HG02623 (cell line): ENCODE measurements around the gene GADD45G.

ENCODE experiments used
- ATAC-seq: cut with Tn5 transposase; IDR thresholded peaks from one replicate; pipeline ENCODE4 v1.9.1; 2021; ENCODE audit warnings: moderate library complexity; ENCODE audit not compliant: unreplicated experiment

GADD45G gene

DNA sequence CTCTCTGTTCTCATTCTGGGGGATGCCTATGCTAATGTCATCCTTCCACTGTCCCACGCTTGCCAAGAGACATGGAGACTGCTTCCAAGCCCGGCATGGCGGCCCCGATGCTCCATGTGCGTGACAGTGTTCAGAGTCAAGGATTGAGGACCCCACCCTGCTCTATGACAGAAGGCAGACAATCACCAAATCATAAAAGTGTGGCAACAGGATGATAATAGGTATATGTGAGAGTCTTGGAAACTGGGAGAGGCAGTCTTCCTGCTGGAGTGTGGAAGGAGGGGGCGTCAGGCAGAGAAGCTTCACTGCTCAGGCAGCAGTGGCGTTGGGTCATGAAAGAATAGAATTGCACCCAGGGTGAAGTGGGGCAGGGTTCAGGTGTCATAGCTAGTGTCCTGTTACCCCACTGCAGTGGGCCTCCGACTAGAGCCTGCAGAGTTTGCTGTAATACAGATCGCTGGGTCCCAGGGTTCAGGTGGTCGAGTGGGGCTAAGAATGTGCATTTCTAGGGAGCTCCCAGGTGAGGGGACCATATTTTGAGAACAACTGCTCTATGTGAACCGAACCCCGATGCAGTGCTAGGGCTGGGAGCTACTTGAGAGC lies 12.5 kb upstream of the GADD45G start:
- no peak for ATAC-seq

DNA sequence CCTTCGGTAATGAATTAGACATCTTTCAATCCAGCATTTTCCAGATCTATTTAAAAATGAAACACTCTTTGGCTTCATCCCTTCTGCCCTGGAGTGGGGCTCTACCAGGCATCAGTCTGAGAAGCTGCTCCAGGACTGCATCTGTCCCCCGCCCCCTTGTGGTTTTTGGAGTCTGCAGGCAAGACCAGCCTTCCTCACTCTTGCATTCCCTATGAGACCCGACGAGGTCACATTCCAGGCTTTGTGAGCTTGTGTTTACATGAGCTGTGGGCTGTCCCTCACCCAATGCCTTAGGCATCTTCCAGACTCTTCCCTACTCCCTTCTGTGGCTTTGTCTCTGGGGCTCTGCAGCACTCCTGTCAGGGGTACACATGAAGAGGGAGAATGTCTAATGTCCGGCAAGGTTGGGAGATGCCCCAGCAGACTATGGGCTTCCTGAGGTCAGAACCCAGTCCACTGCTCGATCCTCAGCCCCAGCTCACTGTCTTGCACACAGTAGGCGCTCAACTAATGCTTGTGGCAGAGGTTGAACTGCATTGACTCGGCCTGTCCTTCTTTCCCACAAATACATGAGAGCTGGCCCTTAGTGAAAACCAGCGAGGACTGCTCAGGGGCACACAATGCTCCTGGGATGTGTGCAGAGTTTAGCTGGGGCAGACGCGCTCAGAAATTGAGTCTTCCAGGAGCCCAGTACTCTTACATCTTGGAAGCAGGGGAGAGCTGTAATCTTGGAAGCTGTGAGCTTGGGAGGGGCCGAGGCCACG lies 11.7 kb upstream of the GADD45G start:
- no peak for ATAC-seq

DNA sequence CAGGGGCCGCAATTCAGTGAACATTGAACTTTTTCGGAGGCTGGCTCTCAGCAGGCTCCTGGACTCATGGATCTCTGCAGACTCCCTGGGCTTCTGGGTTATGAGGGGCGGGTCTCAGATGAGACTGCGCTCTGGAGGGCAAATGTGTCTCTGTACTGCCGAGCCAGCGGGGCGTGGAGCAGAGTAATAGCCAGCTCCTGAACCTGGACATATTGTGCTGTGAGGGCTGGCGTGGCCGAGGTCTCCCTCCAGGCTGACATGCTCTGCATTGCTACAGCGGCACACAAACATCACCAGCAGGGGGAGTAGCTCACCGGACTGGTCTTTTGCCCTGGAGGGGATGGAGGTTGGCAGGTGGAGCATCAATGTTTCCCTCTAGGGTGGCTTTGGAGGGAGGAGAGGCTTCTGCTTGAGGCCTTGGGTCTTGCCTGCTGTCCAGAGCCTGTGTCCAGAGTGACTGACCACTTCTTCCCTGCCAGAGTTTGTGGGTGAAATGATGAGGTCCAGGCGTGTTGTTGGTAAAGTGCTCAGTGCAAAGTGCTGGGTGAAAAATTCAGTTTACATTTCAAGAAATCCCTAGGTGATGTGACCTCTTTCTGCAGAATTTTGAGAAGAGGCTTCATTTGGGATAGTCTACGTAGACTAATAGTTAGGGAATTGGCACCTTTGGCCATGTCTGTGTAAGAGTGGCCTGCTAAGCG lies 10.9 kb upstream of the GADD45G start:
- no peak for ATAC-seq

DNA sequence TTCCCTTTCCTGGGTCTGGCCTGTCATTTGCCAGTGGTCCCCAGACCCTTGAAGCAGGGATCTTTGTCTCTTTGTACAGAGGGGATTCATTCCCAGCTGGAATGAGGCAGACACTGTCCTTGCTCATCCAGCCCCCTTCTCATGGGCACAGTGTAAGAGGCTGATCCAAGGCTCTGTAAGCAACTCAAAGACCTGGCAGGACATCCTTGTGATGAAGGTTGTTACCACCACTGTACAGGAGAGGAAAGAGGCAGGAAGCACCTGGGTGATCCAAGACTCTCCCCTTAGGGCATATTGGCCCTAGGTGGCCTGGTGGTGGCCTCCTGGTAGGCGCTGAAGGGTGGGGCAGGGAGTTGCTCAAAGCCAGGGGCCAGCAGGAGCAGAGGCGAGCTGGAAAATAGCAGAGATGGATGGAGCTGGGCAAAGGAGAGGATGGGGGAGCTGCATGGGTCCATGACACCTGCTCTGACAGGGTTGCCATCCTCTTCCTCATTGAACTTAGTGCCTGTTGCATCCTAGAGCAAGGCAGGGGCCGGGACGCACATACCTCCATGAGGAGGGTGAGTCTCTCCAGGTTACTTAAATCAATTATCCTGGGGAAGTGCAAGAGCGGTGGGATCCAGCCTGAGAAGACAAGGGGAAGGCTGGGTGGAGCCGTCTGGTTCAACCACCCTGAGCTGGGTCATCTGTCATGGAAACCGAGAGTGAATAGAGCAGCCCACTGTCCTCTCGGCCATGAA lies 9.8 kb upstream of the GADD45G start:
- ATAC-seq = no peak

DNA sequence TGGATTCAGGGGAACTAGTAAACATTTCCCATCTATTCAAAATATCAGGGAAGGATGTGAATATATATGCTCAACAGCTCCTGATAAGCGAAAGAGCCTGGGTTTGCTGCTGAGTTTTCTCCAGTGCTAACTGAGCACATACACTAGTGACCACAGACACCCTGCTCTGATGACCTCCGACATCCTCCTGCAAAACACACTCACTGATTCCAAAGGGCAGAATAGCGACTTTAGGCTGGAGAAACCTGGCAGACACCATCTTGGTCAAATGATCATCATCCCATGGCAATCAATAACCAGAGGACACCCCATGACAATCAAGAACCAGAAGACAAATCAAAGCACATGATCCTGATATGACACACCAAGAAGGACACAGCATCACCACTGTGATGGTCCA lies 9.2 kb upstream of the GADD45G start:
- no peak for ATAC-seq

DNA sequence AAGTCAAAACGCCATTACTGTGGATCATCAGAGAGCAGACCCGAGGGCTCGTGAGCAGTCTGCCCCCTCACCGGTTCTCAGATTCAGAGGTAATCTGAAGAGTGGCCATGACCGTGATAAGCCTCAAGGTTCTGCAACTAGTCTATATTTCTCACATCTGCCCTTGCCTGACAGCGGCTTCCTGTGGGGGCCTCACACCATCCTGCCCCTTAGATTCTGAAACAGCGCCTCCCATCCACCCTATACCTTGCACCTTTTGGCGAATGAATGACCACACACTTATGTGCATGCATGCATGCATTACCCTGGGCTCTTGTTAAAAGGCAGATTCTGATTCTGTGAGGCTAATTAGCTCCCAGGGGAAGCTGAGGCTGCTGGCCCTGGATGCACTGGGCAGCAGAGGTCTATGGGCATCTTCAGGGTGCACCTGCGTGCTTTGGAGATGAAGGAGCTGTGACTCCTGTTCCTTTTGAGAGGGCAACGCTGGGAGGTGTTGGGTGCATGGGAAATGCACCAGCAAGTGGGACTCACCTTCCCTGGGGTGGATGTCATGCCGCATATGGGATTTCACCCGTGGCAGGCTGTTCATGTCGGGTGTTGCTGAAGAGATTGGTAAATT lies 7.8 kb upstream of the GADD45G start:
- no peak for ATAC-seq

DNA sequence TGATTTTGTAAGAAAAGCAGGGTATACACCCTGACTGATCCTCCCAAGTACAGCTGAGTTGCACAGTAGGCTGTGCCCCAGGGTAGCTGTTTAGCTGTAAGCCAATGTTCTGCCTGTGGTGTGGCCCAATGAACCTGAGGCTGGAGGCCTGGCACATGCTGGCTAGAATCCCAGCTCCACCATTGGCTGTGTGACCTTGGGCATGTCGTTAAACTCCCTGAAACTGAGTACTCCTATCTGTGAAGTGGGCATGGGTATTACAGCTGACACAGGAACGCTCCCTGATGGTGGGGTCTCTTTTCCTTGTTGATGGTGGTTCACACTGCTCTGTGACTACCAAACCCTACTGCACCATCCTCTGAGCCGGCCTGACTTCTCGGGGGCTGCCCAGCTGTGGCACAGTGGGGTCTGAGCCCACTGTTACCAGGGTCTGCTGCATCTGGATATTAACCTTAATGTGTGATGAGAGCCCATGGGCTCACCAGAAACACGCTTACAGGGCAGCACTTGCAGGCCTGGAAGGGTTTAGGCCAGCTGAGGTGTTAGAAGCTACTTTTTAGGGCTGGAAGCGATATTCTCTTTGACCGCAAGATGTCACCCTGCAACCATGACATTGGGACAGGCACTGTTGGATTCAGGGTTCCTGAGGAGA lies 7.0 kb upstream of the GADD45G start:
- no peak for ATAC-seq

DNA sequence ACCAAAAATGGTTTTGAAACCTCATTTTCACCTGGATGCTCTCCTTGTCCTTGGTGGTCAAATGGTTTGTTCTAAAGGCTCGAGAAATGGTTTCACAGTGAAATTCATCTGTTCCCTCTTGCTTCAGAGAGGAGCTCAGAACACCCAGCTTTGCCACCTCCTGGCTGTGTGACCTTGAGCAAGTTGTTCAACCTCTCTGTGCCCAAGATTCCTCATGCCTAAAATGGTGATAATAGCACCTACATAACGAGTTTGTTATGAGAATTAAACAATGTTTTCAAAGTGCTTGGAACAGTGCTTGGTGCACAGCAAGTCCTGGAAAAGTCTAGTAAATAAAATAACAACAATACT lies 6.5 kb upstream of the GADD45G start:
- no peak for ATAC-seq

DNA sequence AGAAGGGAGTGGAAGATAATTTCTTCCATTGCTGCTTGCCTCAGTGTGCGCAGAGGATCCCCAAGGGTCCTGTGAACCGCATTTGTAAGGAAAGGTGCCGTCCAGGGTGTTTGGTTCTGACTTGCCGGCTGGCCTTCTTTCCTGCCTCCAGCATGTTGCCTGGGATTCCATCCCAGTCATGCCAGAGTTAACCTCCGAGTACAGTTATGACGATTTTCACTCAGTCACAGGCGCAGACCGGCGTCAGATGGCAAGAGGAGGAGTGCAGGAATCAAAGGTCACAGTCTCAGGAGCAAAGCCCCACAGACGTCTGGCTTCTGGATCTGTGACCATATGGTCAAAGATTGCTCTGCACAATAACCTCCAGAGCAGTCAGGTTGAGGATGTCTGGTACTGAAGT lies 5.9 kb upstream of the GADD45G start:
- ATAC-seq = no peak

DNA sequence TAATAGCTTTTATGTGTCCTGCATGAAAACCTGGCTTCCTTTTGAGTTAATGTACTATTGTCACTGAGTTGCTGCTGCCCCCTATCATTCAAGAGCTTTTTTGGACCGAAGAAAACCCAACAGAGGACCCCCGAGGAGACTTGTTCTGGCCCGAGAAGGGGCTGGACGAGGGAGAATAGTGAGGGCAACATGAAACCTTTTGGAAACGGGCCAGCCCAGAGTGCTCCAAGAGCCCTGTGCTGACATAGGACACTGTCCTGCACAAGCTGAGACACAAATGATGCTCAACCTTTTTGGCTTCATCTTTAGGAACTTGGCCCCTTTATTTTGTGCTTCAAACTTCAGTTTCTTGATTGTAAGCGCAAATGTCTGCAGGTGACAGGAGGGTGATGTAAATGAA lies 4.0 kb upstream of the GADD45G start:
- no peak for ATAC-seq

DNA sequence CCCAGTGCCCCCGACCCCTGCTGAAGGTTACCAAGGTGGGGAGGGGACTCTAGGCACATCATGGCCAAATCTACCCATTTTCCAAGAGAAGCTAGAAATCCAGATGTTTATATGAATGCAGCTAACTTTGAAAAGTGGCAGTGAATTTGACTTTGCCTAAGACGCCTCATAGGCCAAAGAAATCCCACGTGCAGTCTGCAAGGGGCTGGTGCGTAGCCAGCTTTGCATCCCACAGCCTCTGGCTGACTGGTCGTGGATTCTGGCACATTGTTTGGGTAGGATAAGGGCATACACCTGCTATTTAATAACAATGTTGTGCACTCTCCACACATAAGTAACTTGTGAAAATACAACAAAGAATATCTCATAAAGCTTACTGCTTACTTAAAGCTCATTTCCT lies 3.5 kb upstream of the GADD45G start:
- no peak for ATAC-seq

DNA sequence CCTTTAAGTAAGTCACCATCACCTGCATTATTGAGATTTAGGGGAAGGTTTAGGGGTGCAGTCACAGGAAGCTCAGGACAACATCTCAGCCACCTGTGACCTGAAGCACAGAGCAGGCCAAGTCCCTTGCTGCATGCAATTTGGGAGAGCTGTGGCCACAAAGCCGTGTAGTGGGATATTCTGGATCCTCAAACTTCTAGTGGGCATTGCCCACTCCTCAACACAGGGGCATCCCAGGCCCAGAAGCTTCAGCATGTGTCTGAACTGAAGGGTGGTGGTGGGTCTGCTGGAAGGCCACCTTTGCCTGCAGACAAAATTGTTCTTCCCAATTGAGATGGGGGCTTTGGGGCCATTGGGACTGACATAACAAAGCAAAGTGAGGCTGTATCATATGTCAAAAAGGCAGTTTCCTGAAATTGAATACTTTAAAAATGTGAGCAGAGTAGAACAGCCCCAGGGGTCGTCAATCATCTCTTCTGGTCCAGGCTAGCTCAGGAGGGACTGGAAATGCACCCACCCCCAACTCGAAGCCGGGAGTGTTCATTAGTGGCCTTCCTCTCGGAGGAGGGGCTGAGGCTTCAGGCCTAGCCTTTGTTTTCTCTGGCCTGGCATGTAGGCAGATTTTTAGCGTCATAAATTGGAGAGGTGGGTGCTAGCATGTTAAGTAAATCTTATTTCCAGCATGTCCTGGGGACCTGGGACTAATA lies 2.8 kb upstream of the GADD45G start:
- no peak for ATAC-seq

DNA sequence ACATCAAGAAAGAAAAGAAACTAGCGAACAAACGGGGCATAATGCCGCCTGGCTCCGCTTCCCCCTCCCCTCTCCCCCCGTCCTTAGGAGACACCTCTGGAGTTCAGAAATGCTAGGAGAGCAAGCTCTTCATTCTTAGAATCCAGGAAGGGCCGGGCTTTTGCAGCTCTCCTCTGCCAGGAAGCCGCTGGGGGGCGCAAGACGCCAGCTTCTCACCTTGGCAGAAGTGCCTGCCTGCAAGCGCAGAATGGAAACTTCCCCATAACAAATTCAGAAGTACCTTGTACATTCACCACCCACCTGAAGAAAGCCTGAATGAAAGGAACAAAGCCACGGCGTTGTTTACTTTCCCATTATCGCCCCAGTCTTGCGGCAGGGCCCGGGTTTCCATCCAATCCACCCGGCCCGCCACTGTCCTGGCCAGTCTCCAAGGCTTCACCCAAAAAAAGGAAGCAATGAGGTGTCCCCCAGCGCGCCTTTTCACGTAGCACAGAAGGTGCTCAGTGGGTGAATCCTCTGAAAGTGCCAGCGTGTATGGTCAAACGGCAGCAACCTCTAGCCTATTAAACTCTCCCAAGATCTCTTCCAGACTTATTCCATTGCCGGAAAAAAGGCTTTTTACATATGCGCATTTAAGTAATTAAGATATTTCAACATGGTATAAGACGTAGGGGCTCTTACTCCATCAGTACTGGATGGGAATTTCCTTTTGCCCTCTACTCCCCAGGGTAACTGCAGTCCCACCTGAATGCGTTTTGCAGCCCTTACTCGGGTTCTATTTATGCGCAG lies 1.6 kb upstream of the GADD45G start:
- peak; percentile 32 for ATAC-seq

DNA sequence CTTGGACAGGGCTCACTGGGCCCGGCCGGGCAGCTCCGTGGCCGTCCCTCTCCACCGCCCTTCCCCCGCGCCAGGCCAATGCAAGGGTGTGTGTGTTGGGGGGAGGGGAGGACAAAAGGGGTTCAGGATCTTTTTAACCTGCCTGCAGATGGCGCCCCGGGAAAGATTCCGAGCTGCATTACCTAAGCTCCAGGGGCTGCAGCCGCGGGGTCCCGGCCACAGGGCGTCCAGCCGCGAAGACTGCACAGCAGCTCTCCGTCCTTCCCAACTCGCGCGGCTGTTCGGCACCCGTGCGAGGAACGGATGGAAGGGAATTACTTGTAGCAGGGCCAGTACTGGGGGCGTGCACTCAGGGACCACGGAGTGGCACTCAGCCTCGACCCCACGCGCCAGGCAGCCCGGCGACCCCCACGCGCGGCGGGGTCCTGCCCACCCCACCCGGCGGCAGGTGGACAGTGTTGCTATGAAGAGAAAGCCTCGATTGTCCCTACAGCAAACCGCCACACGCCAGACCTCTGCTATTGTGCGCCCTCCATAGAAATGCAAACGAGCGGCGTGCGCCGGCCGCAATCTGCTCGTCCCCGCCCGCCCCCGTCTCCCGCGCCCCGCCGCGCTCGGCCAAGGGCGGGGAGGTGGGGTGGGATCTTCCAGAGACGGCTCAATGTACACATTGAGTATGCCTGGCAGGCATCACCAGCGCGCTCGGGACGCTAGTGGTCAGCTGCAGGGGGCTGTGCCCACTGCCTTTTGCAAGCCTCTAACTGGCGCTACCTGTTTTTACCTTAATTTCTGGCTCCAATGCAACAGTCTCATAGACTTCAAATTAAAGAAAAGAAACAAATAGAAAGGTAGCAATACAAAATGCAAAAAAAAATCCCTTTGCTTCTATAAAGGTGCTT lies 796 bp upstream of the GADD45G start:
- no peak for ATAC-seq

DNA sequence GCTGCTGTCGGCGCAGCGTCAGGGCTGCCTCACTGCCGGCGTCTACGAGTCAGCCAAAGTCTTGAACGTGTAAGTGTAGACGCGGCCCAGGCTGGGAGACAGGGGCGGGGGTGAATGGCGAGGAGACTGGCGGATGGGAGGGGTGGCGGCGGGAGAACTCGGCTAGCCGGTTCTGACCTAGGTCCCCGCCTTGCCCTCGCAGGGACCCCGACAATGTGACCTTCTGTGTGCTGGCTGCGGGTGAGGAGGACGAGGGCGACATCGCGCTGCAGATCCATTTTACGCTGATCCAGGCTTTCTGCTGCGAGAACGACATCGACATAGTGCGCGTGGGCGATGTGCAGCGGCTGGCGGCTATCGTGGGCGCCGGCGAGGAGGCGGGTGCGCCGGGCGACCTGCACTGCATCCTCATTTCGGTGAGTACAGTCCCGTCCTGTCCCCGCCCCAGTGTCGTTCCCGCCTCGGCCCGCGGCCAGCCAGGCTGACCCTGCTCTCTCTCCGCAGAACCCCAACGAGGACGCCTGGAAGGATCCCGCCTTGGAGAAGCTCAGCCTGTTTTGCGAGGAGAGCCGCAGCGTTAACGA lies 745 bp downstream of the GADD45G start:
- ATAC-seq = no peak

DNA sequence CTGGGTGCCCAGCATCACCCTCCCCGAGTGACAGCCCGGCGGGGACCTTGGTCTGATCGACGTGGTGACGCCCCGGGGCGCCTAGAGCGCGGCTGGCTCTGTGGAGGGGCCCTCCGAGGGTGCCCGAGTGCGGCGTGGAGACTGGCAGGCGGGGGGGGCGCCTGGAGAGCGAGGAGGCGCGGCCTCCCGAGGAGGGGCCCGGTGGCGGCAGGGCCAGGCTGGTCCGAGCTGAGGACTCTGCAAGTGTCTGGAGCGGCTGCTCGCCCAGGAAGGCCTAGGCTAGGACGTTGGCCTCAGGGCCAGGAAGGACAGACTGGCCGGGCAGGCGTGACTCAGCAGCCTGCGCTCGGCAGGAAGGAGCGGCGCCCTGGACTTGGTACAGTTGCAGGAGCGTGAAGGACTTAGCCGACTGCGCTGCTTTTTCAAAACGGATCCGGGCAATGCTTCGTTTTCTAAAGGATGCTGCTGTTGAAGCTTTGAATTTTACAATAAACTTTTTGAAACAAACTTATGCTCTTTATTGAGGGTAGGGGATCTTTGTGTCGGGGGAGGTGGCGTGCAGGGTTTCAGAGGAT lies 1.3 kb downstream of the GADD45G start:
- no peak for ATAC-seq

DNA sequence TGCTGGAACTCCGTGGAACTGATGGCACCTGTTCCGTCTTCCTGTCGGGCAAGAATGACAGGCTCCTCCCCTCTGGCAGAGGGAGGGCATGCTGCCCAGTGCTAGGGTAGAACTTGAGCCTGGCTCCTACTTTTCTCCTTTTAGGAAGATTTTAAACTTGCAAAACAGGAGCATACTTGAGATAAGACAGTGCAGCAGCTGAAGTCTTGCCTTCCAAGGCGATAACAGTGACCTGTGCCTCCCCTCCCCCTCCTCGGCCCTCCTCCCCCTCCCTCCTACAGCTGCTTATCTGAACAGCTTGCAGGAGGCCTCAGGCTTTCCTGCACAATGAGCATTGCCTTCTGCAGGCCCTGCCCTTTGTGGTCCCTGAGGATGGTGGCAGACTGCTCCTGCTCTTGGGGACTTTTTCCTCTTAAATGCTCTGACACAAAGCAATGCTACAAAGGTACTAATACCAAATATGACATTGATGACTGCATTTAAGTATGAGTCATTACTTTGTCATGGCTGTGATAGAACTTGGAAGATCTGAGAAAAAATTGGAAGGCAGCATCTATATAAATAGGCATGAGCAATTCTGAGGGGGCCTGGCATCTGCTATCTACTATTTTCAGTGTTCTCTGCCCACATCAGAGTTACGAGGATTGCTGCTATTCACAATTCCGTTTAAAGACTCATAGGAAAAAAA lies 2.0 kb downstream of the GADD45G start:
- ATAC-seq = no peak
